Stimulated activated CD4-positive, alpha-beta T cell treated with anti-CD3 and anti-CD28 coated beads, Interleukin-12 subunit alpha, Interleukin-12 subunit beta, amount 100 ng/mL, for 48 hours (primary cell): ENCODE results near the gene TCF19.
"Not testable (repeated sequence)": the region's sequence is repeated elsewhere in the genome, so short reads cannot be mapped to it uniquely, and the experiment has no call there.

ENCODE experiments used
- DNase-seq, 3 donors: peaks; one replicate each; pipeline ENCODE4 v3.0.0-alpha.2; 2020; ENCODE audit warnings: low read depth in 2 of 3, low spot score in 1 of 3

TCF19 gene

GRCh38 chr6:31179042-31179386, 20.6 kb downstream of the TCF19 start:
- no peak for DNase-seq

DNA sequence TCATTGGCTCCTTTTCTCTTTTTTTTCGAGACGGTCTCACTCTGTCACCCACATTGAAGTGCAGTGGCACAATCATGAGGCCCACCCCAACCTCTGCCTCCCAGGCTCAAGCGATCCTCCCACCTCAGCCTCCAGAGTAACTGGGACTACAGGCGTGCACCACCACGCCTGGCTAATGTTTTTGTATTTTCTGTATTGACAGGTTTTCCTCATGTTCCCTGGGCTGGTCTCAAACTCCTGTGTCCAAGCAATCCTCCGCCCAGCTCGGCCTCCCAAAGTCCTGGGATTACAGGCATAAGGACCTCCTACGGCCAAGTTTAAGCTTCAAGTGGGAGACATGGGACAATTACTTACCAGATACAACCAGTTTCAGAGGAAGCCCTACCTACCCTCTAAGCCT, 21.5 kb downstream of the TCF19 start:
- no peak for DNase-seq

DNA sequence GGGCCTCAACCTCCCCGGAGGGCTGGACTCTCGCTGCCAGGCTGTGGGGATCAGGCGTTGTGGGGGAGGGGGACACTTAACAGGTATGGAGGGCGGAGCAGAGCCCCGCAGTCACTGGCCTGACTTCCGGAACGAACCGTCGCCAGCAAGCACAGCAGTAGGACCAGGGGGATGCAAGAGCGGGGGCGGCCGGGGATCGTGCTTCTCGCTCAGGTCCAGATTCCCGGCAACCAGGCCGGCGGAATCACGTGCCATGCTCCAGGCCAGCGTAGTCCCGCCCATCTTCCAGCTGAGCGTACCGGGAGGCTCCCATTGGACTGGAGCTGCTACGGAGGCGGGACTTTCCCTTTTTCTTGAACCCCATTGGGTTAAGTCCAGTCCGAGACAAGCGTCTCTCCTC, 22.1 kb downstream of the TCF19 start:
- DNase-seq, result peak in 1 of 3 donors; percentile 72

DNA sequence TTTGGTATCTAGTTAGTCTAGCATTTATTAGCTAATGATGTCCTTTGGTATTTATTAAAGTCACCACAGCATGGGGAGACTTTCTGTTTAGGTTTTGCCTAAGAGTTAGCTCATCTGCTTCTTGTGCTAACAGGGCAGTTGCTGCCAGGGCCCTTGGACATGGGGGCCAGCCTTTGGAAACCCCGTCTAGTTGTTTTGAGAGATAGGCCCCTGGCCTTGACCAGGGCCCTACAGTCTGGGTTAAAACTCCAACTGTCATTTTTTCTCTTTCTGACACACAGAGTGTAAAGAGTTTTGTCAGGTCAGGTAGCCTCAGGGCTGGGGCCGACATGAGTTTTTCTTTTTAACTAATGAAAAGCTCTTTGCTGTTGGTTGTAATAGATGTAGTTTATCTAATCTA, 24.9 kb downstream of the TCF19 start:
- not testable (repeated sequence) for DNase-seq

DNA sequence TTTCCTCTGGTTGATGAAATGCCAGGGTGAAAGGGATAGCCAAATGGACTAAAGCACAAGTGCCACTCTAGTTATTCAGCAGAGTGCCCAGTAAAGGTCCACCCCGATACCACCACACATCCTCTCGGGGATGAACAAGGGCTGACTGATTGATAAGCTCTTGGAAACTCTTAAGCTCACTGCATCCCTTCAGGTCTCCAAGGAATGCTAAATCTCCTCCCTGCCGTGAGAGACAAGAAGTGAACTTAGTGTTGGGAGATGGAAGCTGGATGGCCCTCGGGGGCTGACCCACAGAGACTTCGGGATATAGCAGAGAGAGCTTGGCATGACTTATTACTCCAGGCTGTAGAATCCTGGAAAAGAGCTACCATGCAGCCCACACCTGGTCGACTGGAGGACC, 25.5 kb downstream of the TCF19 start:
- not testable (repeated sequence) for DNase-seq

- not testable (repeated sequence) for DNase-seq
Measured at GRCh38 chr6:31185695-31186051, 27.3 kb downstream of the TCF19 start.

DNA sequence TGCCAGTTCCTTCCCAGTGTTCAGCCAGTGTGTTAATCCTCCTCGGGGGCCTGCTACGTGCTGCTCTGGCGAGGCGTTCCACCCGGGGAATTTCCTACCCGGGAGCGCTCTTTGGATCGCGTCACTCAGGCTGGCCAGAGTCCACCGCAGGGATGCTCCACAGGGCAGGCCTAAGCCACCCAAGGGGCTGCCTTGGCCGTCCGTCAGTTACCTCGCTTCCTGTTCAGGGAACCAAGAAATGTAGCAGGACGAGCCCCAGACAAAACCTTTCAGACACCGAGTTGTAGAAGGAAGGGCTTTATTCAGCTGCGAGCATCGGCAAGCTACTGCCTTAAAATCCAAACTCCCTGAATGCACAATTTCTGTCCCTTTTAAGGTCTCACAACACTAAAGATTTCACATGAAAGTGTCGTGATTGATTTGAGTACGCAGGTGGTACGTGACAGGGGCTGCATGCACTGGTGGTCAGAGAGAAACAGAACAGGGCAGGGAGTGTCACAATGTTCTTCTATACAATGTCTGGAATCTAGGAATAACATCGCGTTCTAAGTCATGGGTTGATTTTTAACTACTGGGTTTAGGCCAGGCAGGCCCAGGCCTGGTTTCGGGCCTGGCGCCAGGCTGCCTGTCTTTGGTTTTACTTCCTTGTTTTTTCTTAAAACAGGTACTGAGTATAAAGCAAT, 27.8 kb downstream of the TCF19 start:
- no peak for DNase-seq

DNA sequence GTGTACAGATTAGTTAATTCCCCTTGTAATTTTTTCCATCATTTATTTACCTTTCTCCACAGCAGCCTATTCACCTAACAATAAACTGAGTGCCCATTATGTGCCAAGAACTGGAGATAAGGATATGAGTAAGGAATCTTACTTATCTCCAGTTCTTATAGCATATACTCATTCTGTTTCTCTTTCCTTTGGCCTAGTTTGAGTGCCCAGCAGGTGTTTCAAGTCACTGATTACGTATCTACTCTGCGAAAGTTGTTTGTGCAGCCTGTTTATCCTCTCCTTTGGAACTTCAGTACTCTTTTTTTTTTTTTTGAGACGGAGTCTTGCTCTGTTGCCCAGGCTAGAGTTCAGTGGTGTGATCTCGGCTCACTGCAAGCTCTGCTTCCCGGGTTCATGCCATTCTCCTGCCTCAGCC, 29.4 kb downstream of the TCF19 start:
- DNase-seq, result no peak

GRCh38 chr6:31189223-31189622, 30.8 kb downstream of the TCF19 start:
- not testable (repeated sequence) for DNase-seq

DNA sequence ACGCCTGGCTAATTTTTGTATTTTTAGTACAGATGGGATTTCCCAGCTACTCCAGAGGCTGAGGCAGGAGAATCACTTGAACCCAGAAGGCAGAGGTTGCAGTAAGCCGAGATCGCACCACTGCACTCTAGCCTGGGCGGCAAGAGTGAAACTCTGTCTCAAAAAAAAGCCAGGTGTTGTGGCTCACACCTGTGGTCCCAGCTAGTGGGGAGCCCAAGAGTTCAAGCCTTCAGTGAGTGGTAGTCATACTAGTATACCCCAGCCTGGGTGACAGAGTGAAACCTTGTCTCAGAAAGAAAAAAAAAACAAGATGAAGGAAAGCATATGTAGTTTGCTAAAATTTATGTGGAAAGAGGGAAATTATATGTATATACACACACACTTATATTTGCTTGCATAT, 32.1 kb downstream of the TCF19 start:
- no peak for DNase-seq

- peak; percentile 18 to 58 (median 48) for DNase-seq
Measured at GRCh38 chr6:31192431-31193105, 34.2 kb downstream of the TCF19 start.

- DNase-seq, result no peak
Measured at GRCh38 chr6:31193206-31193605, 34.8 kb downstream of the TCF19 start.

GRCh38 chr6:31194061-31194834, 35.9 kb downstream of the TCF19 start:
- no peak for DNase-seq

- not testable (repeated sequence) for DNase-seq
Measured at GRCh38 chr6:31195308-31195979, 37.1 kb downstream of the TCF19 start.

GRCh38 chr6:31196251-31197022, 38.0 kb downstream of the TCF19 start:
- peak in 1 of 3 donors; percentile 19 for DNase-seq

GRCh38 chr6:31197559-31198305, 39.3 kb downstream of the TCF19 start:
- DNase-seq, result peak; percentile 88 to 91 (median 89)

- not testable (repeated sequence) for DNase-seq
Measured at GRCh38 chr6:31199105-31199452, 40.7 kb downstream of the TCF19 start.

DNA sequence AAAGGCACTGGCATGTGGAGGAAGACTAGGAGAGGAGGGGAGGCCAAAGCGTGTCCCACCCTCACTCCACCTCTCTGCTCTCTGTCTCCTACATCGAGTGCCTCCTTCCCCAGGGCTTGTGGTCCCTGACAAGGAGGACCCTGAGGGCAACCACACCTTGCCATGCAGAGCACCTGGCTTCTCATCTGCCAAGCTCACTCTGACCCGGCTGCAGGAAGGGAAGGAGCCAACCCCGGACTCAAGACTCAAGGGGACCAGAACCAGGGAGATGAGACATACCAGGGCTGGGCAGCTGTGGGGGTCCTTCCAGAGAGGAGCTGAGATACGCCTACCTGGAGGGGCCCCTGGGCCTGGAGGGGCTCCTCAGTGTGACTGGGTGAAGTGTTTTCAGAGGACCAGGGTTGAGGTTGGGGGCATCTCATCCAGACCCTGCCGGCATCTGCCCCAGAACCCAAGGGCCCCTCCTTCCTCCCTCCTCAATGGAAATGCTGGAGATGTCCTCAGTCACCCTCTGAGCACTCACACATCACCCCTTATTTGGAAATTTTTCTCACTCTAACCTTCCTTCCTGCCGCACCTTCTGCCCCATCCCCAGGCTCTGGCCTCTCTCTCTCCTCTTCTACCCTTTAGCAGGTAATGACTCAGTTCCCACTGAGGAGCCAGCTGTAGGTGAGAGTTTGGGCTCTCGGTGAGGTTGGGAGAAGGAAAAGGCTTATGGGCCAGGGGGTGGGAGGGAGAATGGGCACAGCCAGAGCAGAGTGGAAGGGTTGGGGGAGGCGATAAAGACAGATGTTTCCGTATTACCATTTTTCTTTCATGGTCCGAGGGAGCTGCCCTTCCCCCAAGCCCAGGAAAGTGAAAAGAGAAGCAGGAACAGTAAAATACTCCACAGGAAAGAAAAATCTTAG, 44.1 kb downstream of the TCF19 start:
- no peak for DNase-seq

DNA sequence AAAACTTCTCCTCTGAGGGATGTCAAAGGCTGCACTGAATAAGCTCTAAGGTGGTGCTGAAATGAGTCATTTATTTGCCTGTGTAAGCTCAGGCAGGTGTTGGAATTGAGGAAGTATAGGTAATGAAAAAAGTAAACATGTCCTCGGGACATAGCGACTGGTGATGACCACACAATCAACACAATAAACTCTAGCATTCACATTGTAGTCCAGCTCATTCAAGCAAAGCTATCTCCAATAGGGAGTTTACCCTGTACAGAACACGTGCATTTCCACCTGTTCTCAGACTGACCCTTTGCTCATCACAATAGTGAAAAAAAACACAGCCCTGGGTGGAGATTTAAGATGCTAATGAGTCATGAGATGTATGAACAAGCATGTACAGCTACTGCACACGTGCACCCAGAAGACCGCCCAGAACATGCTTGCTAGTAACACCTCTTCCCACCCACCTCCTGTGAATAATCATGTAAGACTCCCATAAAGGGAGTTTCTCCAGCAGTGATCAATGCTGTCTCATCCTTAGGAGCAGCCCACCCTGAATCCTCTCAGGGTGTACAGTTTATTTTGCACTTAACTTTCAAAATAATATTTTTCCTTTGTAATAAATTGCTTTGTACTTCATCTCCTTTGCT, 45.1 kb downstream of the TCF19 start:
- peak; percentile 42 to 57 (median 56) for DNase-seq
